Activated CD4-positive, alpha-beta memory T cell treated with anti-CD3 and anti-CD28 coated beads, Interleukin-2, amount 10 ng/mL, durations not matched to agents 7 days and 5 days (primary cell): ENCODE data around the gene TNFSF11. TPM values are rescaled to one million over a fixed set of nuclear protein-coding genes. Genes with fewer than 3 reads are reported as not detected.

Experiments used
- CTCF ChIA-PET: fragments of 350-600 bp; sonication (Branson Sonifier 250); formaldehyde crosslinking; loops from one replicate; lab custom pipeline; 2021; ENCODE audit warnings: antibody characterized with exemption, inconsistent platforms; lab: Charles Lee
- POLR2A ChIA-PET: fragments of 350-600 bp; sonication (Branson Sonifier 250); formaldehyde crosslinking; loops from one replicate; lab custom pipeline; 2021; ENCODE audit warnings: antibody characterized with exemption; lab: Charles Lee
- DNase-seq: peaks from one replicate; pipeline ENCODE4 v3.0.0-alpha.2; 2020
- H3K27ac Mint-ChIP-seq: one replicate; pipeline ENCODE4 v1.8.0; 2021; ENCODE audit warnings: mild to moderate bottlenecking, mixed read lengths
- H3K27me3 Mint-ChIP-seq: one replicate; pipeline ENCODE4 v1.8.0; 2021; ENCODE audit warnings: mixed read lengths
- H3K36me3 Mint-ChIP-seq: one replicate; pipeline ENCODE4 v1.8.0; 2021; ENCODE audit warnings: low read depth, mixed read lengths
- H3K4me1 Mint-ChIP-seq: one replicate; pipeline ENCODE4 v1.8.0; 2021; ENCODE audit warnings: mixed read lengths
- H3K4me3 Mint-ChIP-seq: one replicate; pipeline ENCODE4 v1.8.0; 2021; ENCODE audit warnings: mild to moderate bottlenecking, mixed read lengths
- H3K9me3 Mint-ChIP-seq: one replicate; pipeline ENCODE4 v1.8.0; 2021; ENCODE audit warnings: mixed read lengths
- total RNA-seq, 2 experiments: library from RNA; stranded (reverse); gene quantifications; one replicate each; pipeline ENCODE4 v1.2.3, GENCODE V29; 2021

TNFSF11 gene
- total RNA-seq, 2 experiments from 2014 or later = 7.5 to 7.6 TPM

DNA sequence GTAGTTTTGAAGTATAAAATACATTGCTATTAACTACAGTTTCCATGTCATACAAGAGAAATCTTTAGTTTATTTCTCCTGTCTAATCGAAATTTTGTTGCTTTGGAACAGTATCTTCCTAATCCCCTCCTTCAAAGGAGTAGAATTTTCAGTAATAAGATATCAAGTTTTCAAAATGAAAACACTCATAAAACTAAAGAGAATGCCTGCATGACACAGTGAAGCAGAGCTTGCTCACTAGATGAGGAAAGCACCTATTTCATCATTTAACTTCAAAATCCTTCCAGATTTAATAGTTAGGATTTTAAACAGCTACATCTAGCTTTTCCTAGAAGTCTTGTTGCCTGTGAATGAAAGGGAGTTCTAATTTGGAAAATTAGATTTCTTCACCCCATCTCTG, 80.8 kb downstream of the TNFSF11 start:
- ChIA-PET POLR2A (no interaction called here), CTCF (no interaction called here)
- Mint-ChIP-seq H3K4me3 (no peak overlapping the region), H3K4me1 (no peaks in the 10 kb centered on the region), H3K9me3 (no peaks in the 10 kb centered on the region), H3K27me3 (peaks cover 68% of the 10 kb centered on the region), H3K36me3 (no peaks in the 10 kb centered on the region), H3K27ac (no peak overlapping the region)
- DNase-seq = no peak

DNA sequence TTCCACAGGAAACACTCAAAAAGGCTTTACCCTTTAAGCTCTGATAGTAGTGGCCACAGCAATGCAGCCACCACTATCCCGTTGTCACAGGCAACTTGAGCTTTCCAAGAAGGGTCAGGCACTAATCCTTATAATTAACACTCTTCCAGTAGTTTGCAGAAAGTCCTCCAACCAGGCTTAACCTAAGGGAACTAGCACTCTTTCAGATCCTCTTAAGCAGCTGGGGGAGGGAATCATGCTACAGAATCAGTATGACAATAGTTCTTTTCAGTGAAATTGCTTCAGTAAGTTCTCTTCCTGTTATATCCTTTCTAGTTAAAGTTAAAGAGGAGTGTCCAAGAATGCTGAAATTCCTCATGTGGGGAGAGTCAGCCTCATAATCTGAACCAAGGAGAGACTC, 82.2 kb downstream of the TNFSF11 start:
- Mint-ChIP-seq H3K4me1 (no peaks in the 10 kb centered on the region), H3K27me3 (peaks cover 66% of the 10 kb centered on the region), H3K27ac (no peak overlapping the region), H3K9me3 (no peaks in the 10 kb centered on the region), H3K36me3 (no peaks in the 10 kb centered on the region), H3K4me3 (no peak overlapping the region)
- POLR2A ChIA-PET = no interaction called here
- no peak for DNase-seq
- CTCF ChIA-PET = no interaction called here

DNA sequence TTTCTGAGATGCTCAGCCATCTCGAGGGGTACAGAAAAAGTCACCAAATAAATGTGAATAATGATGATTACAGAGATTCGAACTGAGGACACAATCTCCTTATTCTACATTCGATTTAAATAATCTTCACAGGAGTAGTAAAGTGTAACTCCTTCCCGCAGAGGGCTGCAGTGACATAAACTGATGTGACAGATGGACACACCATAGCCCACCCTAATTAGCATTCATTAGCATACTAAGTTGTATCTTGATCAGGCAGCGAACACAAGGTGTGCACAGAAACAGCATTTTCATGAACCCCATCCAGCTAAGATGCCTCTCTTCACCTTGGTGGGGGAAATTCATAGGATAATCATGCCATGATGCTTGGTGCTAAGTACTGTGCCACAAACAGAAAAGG, 83.0 kb downstream of the TNFSF11 start:
- CTCF ChIA-PET = no interaction called here
- peaks cover 67% of the 10 kb centered on the region for H3K27me3 Mint-ChIP-seq

More for the DNA sequence above, 83.0 kb downstream of the TNFSF11 start:
- H3K4me1 Mint-ChIP-seq = no peaks in the 10 kb centered on the region
- no peak overlapping the region for H3K4me3 Mint-ChIP-seq
- no peaks in the 10 kb centered on the region for H3K9me3 Mint-ChIP-seq
- DNase-seq = no peak
- H3K27ac Mint-ChIP-seq = no peak overlapping the region
- no peaks in the 10 kb centered on the region for H3K36me3 Mint-ChIP-seq
- POLR2A ChIA-PET = no interaction called here

Other genes starting within 250 kb of the TNFSF11 start
- gene FAM216B, start 207.4 kb downstream of the TNFSF11 start, total RNA-seq = not detected